Measurements from ENCODE around the gene PUS3.

Gene PUS3

GRCh38 chr11:125887373-125888324, 15.4 kb downstream of the PUS3 start, which contains the start of gene HYLS1:
Gene HYLS1, plus strand, starts transcription at chr11:125887668. Its CDS starts 11,701 bp downstream, at chr11:125899369.
- TF ChIP-seq CTCF (IDR thresholded peaks at IDR 0.05; ENCODE audit: low read length, missing control alignments): peak; percentile 37
- H3K4me3 ChIP-seq (replicated peaks; ENCODE audit: low read depth, low read length): peak within 1 kb of the TSS; percentile 85
- DNase-seq (ENCODE audit: low read depth): peak; percentile 98

GRCh38 chr11:125886997-125887372, 16.0 kb downstream of the PUS3 start:
- TF ChIP-seq CTCF (IDR thresholded peaks at IDR 0.05; ENCODE audit: low read length, missing control alignments): no peak
- peak overlapping the region; percentile 85 for H3K4me3 ChIP-seq (replicated peaks; ENCODE audit: low read depth, low read length)
- DNase-seq (ENCODE audit: low read depth): peak; percentile 12

GRCh38 chr11:125883375-125883774, 19.6 kb downstream of the PUS3 start:
- no peak for TF ChIP-seq CTCF (IDR thresholded peaks at IDR 0.05; ENCODE audit: low read length, missing control alignments)
- DNase-seq (ENCODE audit: low read depth): no peak
- H3K4me3 ChIP-seq (replicated peaks; ENCODE audit: low read depth, low read length): no peak overlapping the region

- DNase-seq (ENCODE audit: low read depth): no peak
- no peak for TF ChIP-seq CTCF (IDR thresholded peaks at IDR 0.05; ENCODE audit: low read length, missing control alignments)
- no peak overlapping the region for H3K4me3 ChIP-seq (replicated peaks; ENCODE audit: low read depth, low read length)
These were observed 21.7 kb downstream of the PUS3 start for GRCh38 chr11:125881291-125881690.

- peak; percentile 92 for TF ChIP-seq CTCF (IDR thresholded peaks at IDR 0.05; ENCODE audit: low read length, missing control alignments)
- DNase-seq (ENCODE audit: low read depth): peak; percentile 87
- H3K4me3 ChIP-seq (replicated peaks; ENCODE audit: low read depth, low read length): peak overlapping the region; percentile 56
These were observed 28.4 kb downstream of the PUS3 start for GRCh38 chr11:125874556-125875124.

GRCh38 chr11:125873881-125874555, 29.0 kb downstream of the PUS3 start:
- DNase-seq (ENCODE audit: low read depth): no peak
- TF ChIP-seq CTCF (IDR thresholded peaks at IDR 0.05; ENCODE audit: low read length, missing control alignments): no peak
- peak overlapping the region; percentile 56 for H3K4me3 ChIP-seq (replicated peaks; ENCODE audit: low read depth, low read length)

Measured in fibroblast of pulmonary artery (primary cell).